Trophoblast cell (in vitro differentiated cells and primary cell): ENCODE measurements around the gene COL4A2.

Experiments used
- DNase-seq, 2 donors: peaks; one replicate each; pipeline ENCODE4 v3.0.0-alpha.2; 2016
- H2AFZ ChIP-seq: 2 replicates; pipeline ENCODE4 v1.6.1; 2013; ENCODE audit warnings: low read length, moderate library complexity, mild to moderate bottlenecking; ENCODE audit not compliant: insufficient read depth, poor library complexity
- H2AK5ac ChIP-seq: 2 replicates; pipeline ENCODE4 v1.6.1; 2013; ENCODE audit warnings: mild to moderate bottlenecking, low read length
- H2BK120ac ChIP-seq: 2 replicates; pipeline ENCODE4 v1.6.1; 2013; ENCODE audit warnings: low read length, mild to moderate bottlenecking, moderate library complexity; ENCODE audit not compliant: insufficient read depth, poor library complexity
- H2BK12ac ChIP-seq: 2 replicates; pipeline ENCODE4 v1.6.1; 2013; ENCODE audit warnings: mild to moderate bottlenecking, low read length, moderate library complexity
- H2BK5ac ChIP-seq: 2 replicates; pipeline ENCODE4 v1.6.1; 2013; ENCODE audit warnings: low read length, low read depth, moderate library complexity, mild to moderate bottlenecking; ENCODE audit not compliant: poor library complexity
- H3K14ac ChIP-seq: 2 replicates; pipeline ENCODE4 v1.6.1; 2013; ENCODE audit warnings: mild to moderate bottlenecking, low read length
- H3K18ac ChIP-seq: 2 replicates; pipeline ENCODE4 v1.6.1; 2013; ENCODE audit warnings: mild to moderate bottlenecking, low read length
- H3K23ac ChIP-seq: 2 replicates; pipeline ENCODE4 v1.6.1; 2013; ENCODE audit warnings: low read length
- H3K27ac ChIP-seq: 2 replicates; pipeline ENCODE4 v1.5.1; 2013; ENCODE audit warnings: low read depth, mild to moderate bottlenecking, inconsistent platforms, low read length, moderate library complexity
- H3K27me3 ChIP-seq: 2 replicates; pipeline ENCODE4 v1.6.1; 2013; ENCODE audit warnings: inconsistent platforms, mild to moderate bottlenecking, low read length, moderate library complexity; ENCODE audit not compliant: insufficient read depth
- H3K36me3 ChIP-seq, 2 experiments: 1 replicate in 1 of 2; 2 replicates in 1 of 2; pipeline ENCODE4 v1.6.1; 2013; ENCODE audit warnings: low read length in 2 of 2, mild to moderate bottlenecking in 2 of 2, moderate library complexity in 1 of 2; ENCODE audit not compliant: insufficient read depth in 2 of 2, control insufficient read depth in 1 of 2
- H3K4ac ChIP-seq: 2 replicates; pipeline ENCODE4 v1.6.1; 2013; ENCODE audit warnings: low read depth, mild to moderate bottlenecking, low read length, moderate library complexity
- H3K4me1 ChIP-seq, 2 experiments: 1 replicate in 1 of 2; 2 replicates in 1 of 2; pipeline ENCODE4 v1.6.1; 2013; ENCODE audit warnings: low read length in 2 of 2, mild to moderate bottlenecking in 2 of 2, moderate library complexity in 1 of 2; ENCODE audit not compliant: insufficient read depth in 2 of 2, control insufficient read depth in 1 of 2
- H3K4me2 ChIP-seq: 2 replicates; pipeline ENCODE4 v1.6.1; 2013; ENCODE audit warnings: inconsistent platforms, mild to moderate bottlenecking, low read length, moderate library complexity
- H3K4me3 ChIP-seq: 2 replicates; pipeline ENCODE4 v1.5.1; 2013; ENCODE audit warnings: mild to moderate bottlenecking, low read depth, low read length, inconsistent platforms
- H3K79me1 ChIP-seq: one replicate; pipeline ENCODE4 v1.6.1; 2013; ENCODE audit warnings: low read length
- H3K79me2 ChIP-seq: 2 replicates; pipeline ENCODE4 v1.6.1; 2013; ENCODE audit warnings: low read length, mild to moderate bottlenecking; ENCODE audit not compliant: control insufficient read depth, insufficient read depth, poor library complexity
- H3K9ac ChIP-seq: 2 replicates; pipeline ENCODE4 v1.6.1; 2013; ENCODE audit warnings: mild to moderate bottlenecking, low read length
- H3K9me3 ChIP-seq: 2 replicates; pipeline ENCODE4 v1.6.1; 2013; ENCODE audit warnings: low read depth, mild to moderate bottlenecking, control low read depth, inconsistent platforms, low read length; ENCODE audit not compliant: insufficient read depth
- H4K12ac ChIP-seq: 2 replicates; pipeline ENCODE4 v1.6.1; 2013; ENCODE audit warnings: low read depth, mild to moderate bottlenecking, low read length, moderate library complexity
- H4K8ac ChIP-seq: 2 replicates; pipeline ENCODE4 v1.6.1; 2013; ENCODE audit warnings: low read depth, mild to moderate bottlenecking, low read length, moderate library complexity
- H4K91ac ChIP-seq: one replicate; pipeline ENCODE4 v1.6.1; 2013; ENCODE audit warnings: low read depth, mild to moderate bottlenecking, low read length, moderate library complexity
- WGBS: extraction: QIAGEN DNeasy Blood & Tissue Kit; methylation state at CpG from one replicate; pipeline ENCODE4 v1.1.7; 2013; ENCODE audit warnings: missing lambda C conversion rate; ENCODE audit not compliant: insufficient read length, insufficient coverage; ENCODE audit errors: extremely low coverage; 5-methylcytosine and 5-hydroxymethylcytosine counted together

Gene COL4A2

DNA sequence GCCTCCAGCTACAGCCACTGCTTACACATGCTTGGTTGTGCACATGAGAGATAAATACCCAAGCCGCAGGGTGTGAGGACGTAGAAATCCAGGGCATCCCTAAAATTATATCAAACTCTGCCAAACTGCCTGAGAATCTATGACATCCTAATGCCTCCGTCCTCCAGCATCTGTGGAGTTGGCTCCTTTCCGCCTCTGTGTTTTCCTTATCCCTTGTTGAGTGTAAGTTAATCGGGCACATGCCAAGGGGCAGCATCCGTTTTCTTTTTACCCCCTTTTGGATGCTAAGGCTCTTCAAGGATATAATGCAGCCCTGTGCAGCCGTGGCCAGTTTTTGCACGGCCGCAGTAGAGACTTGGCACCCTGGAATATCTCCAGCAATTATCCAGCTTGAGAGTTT, 66.5 kb downstream of the COL4A2 start:
- Histone ChIP-seq H3K79me2 (no peaks in the 10 kb centered on the region), H3K4me2 (no peak overlapping the region), H2AFZ (no peak overlapping the region), H2BK5ac (no peak overlapping the region), H4K8ac (no peak overlapping the region), H3K9ac (no peak overlapping the region), H4K91ac (no peak overlapping the region), H3K9me3 (no peaks in the 10 kb centered on the region), H3K4ac (no peak overlapping the region), H3K14ac (no peak overlapping the region), H3K18ac (no peak overlapping the region), H3K79me1 (peaks cover 4% of the 10 kb centered on the region), H4K12ac (no peak overlapping the region), H3K23ac (no peak overlapping the region), H3K27me3 (no peaks in the 10 kb centered on the region), H2BK120ac (no peak overlapping the region), H2BK12ac (no peak overlapping the region), H3K4me1 (peaks cover 6 to 12% of the 10 kb centered on the region in 2 experiments), H3K4me3 (no peak overlapping the region), H3K36me3 (peaks cover 5 to 9% of the 10 kb centered on the region in 2 experiments), H2AK5ac (no peak overlapping the region), H3K27ac (no peak overlapping the region)
- no peak for DNase-seq
- WGBS: no CpG with 5 or more reads among the region's 9 CpGs

DNA sequence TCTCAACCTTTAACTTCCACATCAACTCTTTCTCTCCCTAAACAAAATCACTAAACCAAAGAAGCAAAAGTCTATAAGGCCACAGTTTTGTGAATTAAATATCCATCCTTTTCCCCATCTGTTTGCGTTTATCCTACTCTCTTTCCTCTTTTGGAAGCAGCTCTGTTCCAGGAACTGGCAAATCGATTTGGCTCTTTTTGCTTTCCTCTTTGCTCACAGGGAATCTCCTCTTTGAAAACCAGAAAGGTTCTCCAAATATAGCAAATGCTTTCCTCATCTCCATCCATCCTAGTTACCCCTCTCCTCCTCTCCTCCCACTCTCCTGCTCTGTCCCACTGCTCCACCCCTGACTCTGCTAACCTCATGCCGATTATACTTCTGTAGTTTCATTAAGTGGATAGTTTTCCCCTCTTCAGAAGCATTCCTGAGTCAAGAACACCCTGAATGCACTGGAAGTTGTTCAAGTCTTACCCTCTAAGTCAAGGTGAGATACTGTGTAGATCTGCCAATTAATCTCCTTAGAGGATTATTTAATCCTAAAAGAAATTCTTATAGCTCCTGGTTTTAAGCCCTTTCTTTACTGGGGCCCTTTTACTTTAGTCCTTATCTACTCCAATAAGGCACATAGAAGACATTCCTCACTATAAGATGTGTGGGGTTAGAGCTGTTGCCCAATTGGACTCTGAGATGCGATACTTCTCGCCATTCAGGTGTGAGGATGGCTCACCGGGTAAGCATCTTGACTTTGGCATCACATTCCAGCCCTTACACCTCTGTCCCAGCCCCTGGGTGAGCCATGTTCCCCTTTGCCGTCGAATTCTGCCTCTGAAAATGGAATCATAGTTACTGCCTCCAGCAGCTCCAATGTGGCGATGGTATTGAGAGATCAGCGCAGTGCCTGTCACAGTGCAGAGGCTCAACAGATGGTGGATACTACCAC, 67.6 kb downstream of the COL4A2 start:
- DNase-seq: peak; percentile 91 to 96
- WGBS: no CpG with 5 or more reads among the region's 10 CpGs
- H3K9me3 ChIP-seq: no peaks in the 10 kb centered on the region

DNA sequence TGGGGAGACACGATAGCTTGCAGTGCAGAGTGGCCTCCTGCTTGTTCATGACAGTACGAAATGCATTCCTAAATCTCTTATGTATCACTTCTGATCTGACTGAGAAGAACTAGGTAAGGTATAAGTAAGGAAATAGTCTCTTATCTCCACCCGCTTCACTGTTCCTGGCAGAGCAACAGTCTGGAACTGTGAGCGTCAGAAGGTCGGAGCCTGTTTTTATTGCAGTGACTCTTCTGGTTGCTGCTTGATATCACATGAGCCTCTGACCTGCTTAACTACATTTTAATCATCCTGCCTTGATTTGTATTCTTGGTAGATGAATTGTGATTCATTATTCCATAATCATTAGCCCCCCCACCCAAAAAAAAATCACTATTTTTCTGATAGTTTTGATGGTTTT, 69.0 kb downstream of the COL4A2 start:
- no CpG with 5 or more reads among the region's 5 CpGs for WGBS

More for the DNA sequence above, 67.6 kb downstream of the COL4A2 start:
- H4K91ac ChIP-seq: no peak overlapping the region
- no peak overlapping the region for H3K14ac ChIP-seq
- H3K4me1 ChIP-seq: peaks cover 14 to 17% of the 10 kb centered on the region in 2 experiments
- H3K36me3 ChIP-seq: peaks cover 13 to 16% of the 10 kb centered on the region in 2 experiments
- H2BK120ac ChIP-seq: no peak overlapping the region
- H3K27me3 ChIP-seq: no peaks in the 10 kb centered on the region
- H3K4ac ChIP-seq: no peak overlapping the region
- H2BK5ac ChIP-seq: no peak overlapping the region
- no peak overlapping the region for H3K4me2 ChIP-seq
- no peak overlapping the region for H3K4me3 ChIP-seq
- H4K8ac ChIP-seq: no peak overlapping the region
- H2AFZ ChIP-seq: no peak overlapping the region
- H2BK12ac ChIP-seq: no peak overlapping the region
- H3K9ac ChIP-seq: no peak overlapping the region
- no peaks in the 10 kb centered on the region for H3K79me2 ChIP-seq
- H3K23ac ChIP-seq: no peak overlapping the region
- H3K27ac ChIP-seq: no peak overlapping the region
- H3K18ac ChIP-seq: no peak overlapping the region
- no peak overlapping the region for H4K12ac ChIP-seq
- peaks cover 4% of the 10 kb centered on the region for H3K79me1 ChIP-seq
- H2AK5ac ChIP-seq: no peak overlapping the region

DNA sequence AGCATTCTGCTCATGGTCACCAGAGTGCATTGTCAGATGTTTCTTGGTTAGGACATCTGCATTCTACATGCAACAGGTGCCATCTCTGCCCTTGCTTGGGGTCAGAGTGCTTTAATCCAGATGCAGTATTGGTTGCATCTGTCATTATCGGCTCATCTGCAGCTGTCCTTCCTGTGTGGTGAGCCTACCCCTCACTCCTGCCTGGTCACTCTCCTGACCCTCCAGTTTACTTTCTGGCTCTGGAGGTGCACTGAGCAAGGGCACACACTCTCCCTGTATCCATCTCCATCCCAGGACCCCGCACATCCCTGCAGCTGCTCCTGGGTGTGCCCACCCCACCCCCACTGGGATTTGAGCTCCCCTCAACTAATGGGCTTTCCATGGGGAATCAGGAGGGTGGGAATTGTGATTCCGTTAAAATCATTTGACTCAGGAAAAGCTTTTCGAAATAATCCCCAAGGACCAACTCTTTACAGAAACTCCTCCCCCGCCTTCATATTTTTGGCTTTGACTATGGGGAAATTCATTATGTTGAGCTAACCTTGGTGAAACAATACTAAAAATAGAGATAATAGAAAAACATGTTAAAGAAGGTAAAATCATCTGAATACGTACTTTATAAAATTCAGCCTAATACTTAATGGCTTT, 70.2 kb downstream of the COL4A2 start:
- no peak overlapping the region for H2BK5ac ChIP-seq
- no peak overlapping the region for H3K4ac ChIP-seq
- no peak overlapping the region for H2BK12ac ChIP-seq
- DNase-seq: no peak
- H3K27ac ChIP-seq: no peak overlapping the region
- H3K18ac ChIP-seq: peak overlapping the region; percentile 52
- no peak overlapping the region for H3K23ac ChIP-seq
- WGBS: no CpG with 5 or more reads among the region's 6 CpGs
- H3K27me3 ChIP-seq: no peaks in the 10 kb centered on the region
- no peaks in the 10 kb centered on the region for H3K9me3 ChIP-seq
- H3K4me3 ChIP-seq: no peak overlapping the region
- no peak overlapping the region for H4K12ac ChIP-seq
- peaks cover 10 to 18% of the 10 kb centered on the region in 2 experiments for H3K4me1 ChIP-seq
- no peak overlapping the region for H3K4me2 ChIP-seq
- no peak overlapping the region for H2AK5ac ChIP-seq
- no peak overlapping the region for H2BK120ac ChIP-seq
- no peak overlapping the region for H3K9ac ChIP-seq
- peak overlapping the region; percentile 39 for H4K8ac ChIP-seq
- H3K79me2 ChIP-seq: no peaks in the 10 kb centered on the region
- H4K91ac ChIP-seq: no peak overlapping the region
- H3K14ac ChIP-seq: no peak overlapping the region
- H3K36me3 ChIP-seq: peaks cover 19 to 22% of the 10 kb centered on the region in 2 experiments
- no peak overlapping the region for H2AFZ ChIP-seq
- peaks cover 5% of the 10 kb centered on the region for H3K79me1 ChIP-seq

More for the DNA sequence above, 69.0 kb downstream of the COL4A2 start:
- Histone ChIP-seq H2AK5ac (no peak overlapping the region), H3K36me3 (peaks cover 19 to 22% of the 10 kb centered on the region in 2 experiments), H3K79me1 (peaks cover 9% of the 10 kb centered on the region), H3K23ac (no peak overlapping the region), H3K79me2 (no peaks in the 10 kb centered on the region), H3K4me2 (no peak overlapping the region), H3K4ac (no peak overlapping the region), H3K14ac (no peak overlapping the region), H2BK12ac (no peak overlapping the region), H3K18ac (no peak overlapping the region), H2AFZ (no peak overlapping the region), H3K27me3 (no peaks in the 10 kb centered on the region), H3K27ac (no peak overlapping the region), H3K4me1 (peaks cover 16 to 24% of the 10 kb centered on the region in 2 experiments), H3K4me3 (no peak overlapping the region), H2BK5ac (no peak overlapping the region), H3K9ac (no peak overlapping the region), H4K8ac (no peak overlapping the region), H3K9me3 (no peaks in the 10 kb centered on the region), H4K12ac (no peak overlapping the region), H4K91ac (no peak overlapping the region), H2BK120ac (no peak overlapping the region)
- DNase-seq: peak in 1 of 2 donors; percentile 69
